ENCODE results near the gene CCDC57.

Gene CCDC57

GRCh38 chr17:82234211-82235055 is 21.8 kb upstream of the CCDC57 start:
- DNase-seq: no peak

GRCh38 chr17:82232876-82233785 is 20.5 kb upstream of the CCDC57 start:
- DNase-seq: no peak

- DNase-seq: no peak
Measured at GRCh38 chr17:82232322-82232820, 19.7 kb upstream of the CCDC57 start.

GRCh38 chr17:82231562-82232321 is 19.1 kb upstream of the CCDC57 start:
- peak; percentile 33 for DNase-seq

GRCh38 chr17:82231312-82231561 is 18.6 kb upstream of the CCDC57 start:
- DNase-seq: no peak

GRCh38 chr17:82230609-82231311 is 18.1 kb upstream of the CCDC57 start:
- peak; percentile 50 for DNase-seq

GRCh38 chr17:82229698-82230608 is 17.3 kb upstream of the CCDC57 start:
- no peak for DNase-seq

GRCh38 chr17:82228842-82229697 is 16.4 kb upstream of the CCDC57 start, which contains the start of gene SLC16A3:
Gene SLC16A3, plus strand, starts transcription at chr17:82229042. Its CDS starts 6,967 bp downstream, at chr17:82236009.
- DNase-seq: no peak

- no peak for DNase-seq
Measured at GRCh38 chr17:82228278-82228841, 15.7 kb upstream of the CCDC57 start.

GRCh38 chr17:82227629-82228277 is 15.1 kb upstream of the CCDC57 start:
- no peak for DNase-seq

GRCh38 chr17:82226809-82227628 is 14.4 kb upstream of the CCDC57 start:
- no peak for DNase-seq

- no peak for DNase-seq
Measured at GRCh38 chr17:82226146-82226808, 13.6 kb upstream of the CCDC57 start.

GRCh38 chr17:82225368-82226029 is 12.9 kb upstream of the CCDC57 start:
- no peak for DNase-seq

- no peak for DNase-seq
Measured at GRCh38 chr17:82224666-82225065, 12.0 kb upstream of the CCDC57 start.

- DNase-seq: no peak
Measured at GRCh38 chr17:82223517-82223916, 10.9 kb upstream of the CCDC57 start.

- no peak for DNase-seq
Measured at GRCh38 chr17:82222816-82223215, 10.2 kb upstream of the CCDC57 start.

GRCh38 chr17:82221341-82221902 is 8.8 kb upstream of the CCDC57 start:
- no peak for DNase-seq
